ENCODE results near the gene DTNBP1.

The DTNBP1 gene

GRCh38 chr6:15553736-15554294 lies 109.0 kb downstream of the DTNBP1 start:
- no peak for TF ChIP-seq ZNF621 (tag by site-specific recombination; IDR thresholded peaks at IDR 0.05)
- no peak for TF ChIP-seq ZNF704 (tag by site-specific recombination; IDR thresholded peaks at IDR 0.05)
- TF ChIP-seq ZNF629 (tag by site-specific recombination; IDR thresholded peaks at IDR 0.05) = no peak
- no peak for TF ChIP-seq ZNF184 (tag by site-specific recombination; IDR thresholded peaks at IDR 0.05)
- TF ChIP-seq, protein P1, sequence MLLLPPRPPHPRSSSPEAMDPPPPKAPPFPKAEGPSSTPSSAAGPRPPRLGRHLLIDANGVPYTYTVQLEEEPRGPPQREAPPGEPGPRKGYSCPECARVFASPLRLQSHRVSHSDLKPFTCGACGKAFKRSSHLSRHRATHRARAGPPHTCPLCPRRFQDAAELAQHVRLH (tag by site-specific recombination; IDR thresholded peaks at IDR 0.05) = no peak
- TF ChIP-seq ZNF280D (tag by site-specific recombination; IDR thresholded peaks at IDR 0.05) = no peak
- TF ChIP-seq SCRT2 (tag by site-specific recombination; IDR thresholded peaks at IDR 0.05) = no peak
- no peak for TF ChIP-seq ZNF792 (tag by site-specific recombination; IDR thresholded peaks at IDR 0.05)
- TF ChIP-seq ZNF140 (tag by site-specific recombination; IDR thresholded peaks at IDR 0.05) = no peak
- no peak overlapping the region for H3K27ac ChIP-seq (ENCODE audit: extremely low read depth, low read depth, low read length)
- H3K9me3 ChIP-seq (ENCODE audit: control insufficient read depth, insufficient read depth, low read depth, low read length) = no peaks in the 10 kb centered on the region
- POLR2A ChIA-PET = no interaction called here
- H3K4me1 ChIP-seq (ENCODE audit: control insufficient read depth, insufficient read depth, low read length) = peaks cover 7% of the 10 kb centered on the region; the same call in 1 of the 2 replicates
- H3K36me3 ChIP-seq (ENCODE audit: control insufficient read depth in 2 of 2, insufficient read depth in 1 of 2, low read length in 2 of 2) = no peaks in the 10 kb centered on the region
- no peak overlapping the region for H3K4me3 ChIP-seq (ENCODE audit: low read depth, low read length)
- CTCF ChIA-PET = interaction anchor here (1.0 kb wide), 1 partner anchor 652 kb away, joined by 3 read pairs; no protein-coding TSS in a partner anchor

- ChIA-PET POLR2A (no interaction called here), CTCF (interaction anchor here (0.6 to 0.7 kb wide), 2 partner anchors 75 to 1391 kb away, joined by 3 to 5 read pairs; no protein-coding TSS in a partner anchor)
- Histone ChIP-seq H3K4me3 (ENCODE audit: low read depth, low read length) (no peak overlapping the region), H3K36me3 (ENCODE audit: control insufficient read depth in 2 of 2, insufficient read depth in 1 of 2, low read length in 2 of 2) (no peaks in the 10 kb centered on the region), H3K27ac (ENCODE audit: extremely low read depth, low read depth, low read length) (no peak overlapping the region), H3K4me1 (ENCODE audit: control insufficient read depth, insufficient read depth, low read length) (peaks cover 7% of the 10 kb centered on the region; the same call in 1 of the 2 replicates), H3K9me3 (ENCODE audit: control insufficient read depth, insufficient read depth, low read depth, low read length) (no peaks in the 10 kb centered on the region)
- TF ChIP-seq ZBTB21 (tag by site-specific recombination; IDR thresholded peaks at IDR 0.05) (no peak), ZNF626 (tag by site-specific recombination; IDR thresholded peaks at IDR 0.05) (no peak), PRDM6 (tag by site-specific recombination; IDR thresholded peaks at IDR 0.05) (peak; percentile 18; the same call in 1 of the 2 replicates), ZNF140 (tag by site-specific recombination; IDR thresholded peaks at IDR 0.05) (no peak), GLI2 (tag by site-specific recombination; IDR thresholded peaks at IDR 0.05; ENCODE audit: borderline replicate concordance, low read depth) (no peak)
- TF ChIP-seq, protein P2, sequence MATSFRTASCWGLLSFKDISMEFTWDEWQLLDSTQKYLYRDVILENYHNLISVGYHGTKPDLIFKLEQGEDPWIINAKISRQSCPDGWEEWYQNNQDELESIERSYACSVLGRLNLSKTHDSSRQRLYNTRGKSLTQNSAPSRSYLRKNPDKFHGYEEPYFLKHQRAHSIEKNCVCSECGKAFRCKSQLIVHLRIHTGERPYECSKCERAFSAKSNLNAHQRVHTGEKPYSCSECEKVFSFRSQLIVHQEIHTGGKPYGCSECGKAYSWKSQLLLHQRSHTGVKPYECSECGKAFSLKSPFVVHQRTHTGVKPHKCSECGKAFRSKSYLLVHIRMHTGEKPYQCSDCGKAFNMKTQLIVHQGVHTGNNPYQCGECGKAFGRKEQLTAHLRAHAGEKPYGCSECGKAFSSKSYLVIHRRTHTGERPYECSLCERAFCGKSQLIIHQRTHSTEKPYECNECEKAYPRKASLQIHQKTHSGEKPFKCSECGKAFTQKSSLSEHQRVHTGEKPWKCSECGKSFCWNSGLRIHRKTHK (tag by site-specific recombination; IDR thresholded peaks at IDR 0.05) = no peak
These were observed 109.8 kb downstream of the DTNBP1 start for GRCh38 chr6:15553031-15553430.

Data from HEK293 (cell line).